SK-N-SH (cell line): Measurements from ENCODE around the gene SYTL5. TPM values are rescaled to one million over a fixed set of nuclear protein-coding genes. Genes with fewer than 3 reads are reported as not detected.

ENCODE experiments used
- CTCF ChIA-PET: fragments of 300-600, 350-600 bp; formaldehyde crosslinking; extraction: SDS; loops from one replicate; lab custom pipeline; 2021; lab: Yijun Ruan, JAX
- POLR2A ChIA-PET: fragments of 350-600 bp; sonication (Branson Sonifier 250); formaldehyde crosslinking; extraction: SDS; loops from one replicate; lab custom pipeline; 2020; ENCODE audit warnings: antibody characterized with exemption, inconsistent platforms; lab: Yijun Ruan, JAX
- DNase-seq: peaks from one replicate; pipeline ENCODE4 v3.0.0; 2012
- H2AFZ ChIP-seq: fragments of 200-600 bp; sonication (generic); 2 replicates; pipeline ENCODE4 v1.8.1; 2016; ENCODE audit warnings: antibody characterized with exemption, mild to moderate bottlenecking, low read depth
- H3F3A ChIP-seq: fragments of 200-600 bp; sonication (generic); replicated peaks from 2 replicates; pipeline ENCODE3; 2016; ENCODE audit warnings: antibody characterized with exemption, mild to moderate bottlenecking; ENCODE audit not compliant: insufficient read depth
- H3K27ac ChIP-seq, 2 experiments: fragments of 200-500 bp in 1 of 2; fragments of 200-600 bp in 1 of 2; sonication (Bioruptor generic) in 1 of 2; sonication (generic), shearing (Covaris generic) in 1 of 2; 2 replicates each; pipeline versions ENCODE4 v1.5.1 to v1.6.1; 2014 to 2016; ENCODE audit warnings: low read depth in 2 of 2, inconsistent platforms in 1 of 2, low read length in 1 of 2, mild to moderate bottlenecking in 1 of 2, mixed read lengths in 1 of 2
- H3K27me3 ChIP-seq: fragments of 200-600 bp; sonication (generic), shearing (Covaris generic); 2 replicates; pipeline ENCODE4 v1.6.1; 2016; ENCODE audit warnings: mixed run types; ENCODE audit not compliant: insufficient read depth
- H3K36me3 ChIP-seq, 2 experiments: fragments of 200-500 bp in 1 of 2; fragments of 200-600 bp in 1 of 2; sonication (Bioruptor generic) in 1 of 2; sonication (generic) in 1 of 2; replicated peaks in 1 of 2; 2 replicates each; pipeline versions ENCODE3 to v1.5.1; 2014 to 2016; ENCODE audit warnings: low read length in 1 of 2, mild to moderate bottlenecking in 1 of 2; ENCODE audit not compliant: insufficient read depth in 2 of 2, control insufficient read depth in 1 of 2
- H3K4me1 ChIP-seq, 2 experiments: fragments of 200-500 bp in 1 of 2; fragments of 200-600 bp in 1 of 2; sonication (Bioruptor generic) in 1 of 2; sonication (generic), shearing (Covaris generic) in 1 of 2; 2 replicates each; pipeline versions ENCODE4 v1.5.1 to v1.6.1; 2014 to 2016; ENCODE audit warnings: low read depth in 1 of 2, low read length in 1 of 2, mixed run types in 1 of 2; ENCODE audit not compliant: insufficient read depth in 2 of 2, control insufficient read depth in 1 of 2
- H3K4me2 ChIP-seq: fragments of 200-600 bp; sonication (generic), shearing (Covaris generic); 2 replicates; pipeline ENCODE4 v1.6.1; 2017; ENCODE audit warnings: mixed run types
- H3K4me3 ChIP-seq, 2 experiments: fragments of 200-500 bp in 1 of 2; fragments of 200-600 bp in 1 of 2; sonication (Bioruptor generic) in 1 of 2; sonication (generic), shearing (Covaris generic) in 1 of 2; 2 replicates each; pipeline versions ENCODE4 v1.5.1 to v1.8.1; 2014 to 2016; ENCODE audit warnings: low read depth in 2 of 2, inconsistent platforms in 1 of 2, low read length in 1 of 2, mild to moderate bottlenecking in 1 of 2, mixed read lengths in 1 of 2, moderate library complexity in 1 of 2
- H3K79me2 ChIP-seq: fragments of 200-600 bp; sonication (generic); 2 replicates; pipeline ENCODE4 v1.8.1; 2017; ENCODE audit warnings: mild to moderate bottlenecking; ENCODE audit not compliant: insufficient read depth
- H3K9ac ChIP-seq: fragments of 200-600 bp; sonication (generic); 2 replicates; pipeline ENCODE4 v1.6.1; 2017; ENCODE audit warnings: mixed run types
- H3K9me2 ChIP-seq: fragments of 200-600 bp; sonication (generic); 2 replicates; pipeline ENCODE4 v1.6.1; 2017; ENCODE audit warnings: mixed run types
- H3K9me3 ChIP-seq: fragments of 200-600 bp; sonication (generic); 2 replicates; pipeline ENCODE4 v1.6.1; 2017; ENCODE audit warnings: mixed run types, mild to moderate bottlenecking, moderate library complexity
- H4K20me1 ChIP-seq: fragments of 200-600 bp; sonication (generic); 2 replicates; pipeline ENCODE4 v1.6.1; 2017; ENCODE audit warnings: mild to moderate bottlenecking, mixed run types; ENCODE audit not compliant: insufficient read depth
- EP300 ChIP-seq, 2 experiments: IDR thresholded peaks; 2 replicates each; pipeline versions ENCODE4 v1.4.0 to v1.6.1; 2012; ENCODE audit warnings: borderline replicate concordance in 1 of 2, low read depth in 1 of 2, low read length in 1 of 2
- FOSL2 ChIP-seq: IDR thresholded peaks from 2 replicates; pipeline ENCODE4 v1.4.0; 2012; ENCODE audit warnings: low read depth, mild to moderate bottlenecking, moderate library complexity, borderline replicate concordance
- NRF1 ChIP-seq: IDR thresholded peaks from 2 replicates; pipeline ENCODE4 v1.6.1; 2012; ENCODE audit warnings: low read depth, mild to moderate bottlenecking, low read length
- PBX3 ChIP-seq: IDR thresholded peaks from 2 replicates; pipeline ENCODE4; 2012
- RCOR1 ChIP-seq: fragments of 150-350 bp; IDR thresholded peaks from 2 replicates; pipeline ENCODE4 v1.6.1; 2017; ENCODE audit warnings: antibody characterized with exemption, low read length
- RFX5 ChIP-seq: IDR thresholded peaks from 2 replicates; pipeline ENCODE4 v1.6.1; 2012; ENCODE audit warnings: mild to moderate bottlenecking, improper control_type of control experiment, low read length
- SIN3A ChIP-seq: IDR thresholded peaks from 2 replicates; pipeline ENCODE4 v1.6.1; 2012; ENCODE audit warnings: low read depth, mild to moderate bottlenecking, low read length, moderate library complexity, borderline replicate concordance
- TAF1 ChIP-seq: IDR thresholded peaks from 2 replicates; pipeline ENCODE4 v1.6.1; 2012; ENCODE audit warnings: low read depth, mild to moderate bottlenecking, low read length, moderate library complexity, borderline replicate concordance
- USF1 ChIP-seq: IDR thresholded peaks from 2 replicates; pipeline ENCODE4 v1.4.0; 2012; ENCODE audit warnings: low read depth, borderline replicate concordance
- USF2 ChIP-seq: fragments of 150-350 bp; IDR thresholded peaks from 2 replicates; pipeline ENCODE4 v1.6.1; 2017; ENCODE audit warnings: antibody characterized with exemption, low read length, low read depth, borderline replicate concordance
- YY1 ChIP-seq: IDR thresholded peaks from 2 replicates; pipeline ENCODE4 v1.4.0; 2012; ENCODE audit warnings: low read depth, mild to moderate bottlenecking
- ZBTB33 ChIP-seq: IDR thresholded peaks from 2 replicates; pipeline ENCODE4 v1.4.0; 2012; ENCODE audit warnings: low read depth, borderline replicate concordance
- WGBS: methylation state at CpG from one replicate; pipeline ENCODE4 v1.1.6; 2017; ENCODE audit warnings: low lambda C conversion rate; 5-methylcytosine and 5-hydroxymethylcytosine counted together
- polyA plus RNA-seq, 3 experiments: library from polyadenylated mRNA; depleted of rRNA; stranded (reverse); fragments of >200 nt; gene quantifications; 2 replicates each; pipeline ENCODE4 v1.2.3, GENCODE V29; 2012

SYTL5 gene
- polyA plus RNA-seq, 1 of the 3 experiments (the other 2 are of a cell fraction) = 0.74 TPM

GRCh38 chrX:38124000-38124399 is 117.6 kb downstream of the SYTL5 start:
- Histone ChIP-seq H3K4me1 (no peaks in the 10 kb centered on the region), H3K36me3 (no peaks in the 10 kb centered on the region), H3K27ac (no peak overlapping the region), H3K79me2 (no peaks in the 10 kb centered on the region), H2AFZ (no peak overlapping the region), H3K4me3 (no peak overlapping the region), H3K4me2 (no peak overlapping the region), H3K9me2 (no peaks in the 10 kb centered on the region), H3K9me3 (no peaks in the 10 kb centered on the region), H3K9ac (no peak overlapping the region), H3F3A (no peaks in the 10 kb centered on the region), H4K20me1 (no peaks in the 10 kb centered on the region), H3K27me3 (no peaks in the 10 kb centered on the region; the same call in 1 of the 2 replicates)
- DNase-seq = peak; percentile 3
- ChIA-PET CTCF (no interaction called here), POLR2A (no interaction called here)
- WGBS = 7% methylated on average over 1 of the region's 1 CpG
- no peak for TF ChIP-seq EP300 (IDR thresholded peaks at IDR 0.05; ENCODE audit: borderline replicate concordance in 1 of 2, low read depth in 1 of 2, low read length in 1 of 2)
- TF ChIP-seq USF1 = peak; percentile 82

GRCh38 chrX:38126179-38126578 is 119.8 kb downstream of the SYTL5 start:
- Histone ChIP-seq H3K4me3 (no peak overlapping the region), H3K9ac (no peak overlapping the region), H2AFZ (no peak overlapping the region), H3K4me1 (no peaks in the 10 kb centered on the region), H3K9me3 (no peaks in the 10 kb centered on the region), H3K27ac (no peak overlapping the region), H3K9me2 (no peaks in the 10 kb centered on the region), H4K20me1 (no peaks in the 10 kb centered on the region), H3K4me2 (no peak overlapping the region), H3K79me2 (no peaks in the 10 kb centered on the region), H3F3A (no peaks in the 10 kb centered on the region), H3K27me3 (no peaks in the 10 kb centered on the region; the same call in 1 of the 2 replicates), H3K36me3 (no peaks in the 10 kb centered on the region)
- WGBS = 22% methylated on average over 3 of the region's 3 CpGs
- POLR2A ChIA-PET = no interaction called here
- TF ChIP-seq NRF1 (no peak), PBX3 (no peak), TAF1 (no peak), USF2 (no peak), RFX5 (no peak), ZBTB33 (no peak), USF1 (no peak), FOSL2 (no peak), YY1 (no peak), RCOR1 (no peak), SIN3A (no peak)
- no peak for DNase-seq
- CTCF ChIA-PET = no interaction called here
